ENCODE measurements around the gene RALA.

DNA sequence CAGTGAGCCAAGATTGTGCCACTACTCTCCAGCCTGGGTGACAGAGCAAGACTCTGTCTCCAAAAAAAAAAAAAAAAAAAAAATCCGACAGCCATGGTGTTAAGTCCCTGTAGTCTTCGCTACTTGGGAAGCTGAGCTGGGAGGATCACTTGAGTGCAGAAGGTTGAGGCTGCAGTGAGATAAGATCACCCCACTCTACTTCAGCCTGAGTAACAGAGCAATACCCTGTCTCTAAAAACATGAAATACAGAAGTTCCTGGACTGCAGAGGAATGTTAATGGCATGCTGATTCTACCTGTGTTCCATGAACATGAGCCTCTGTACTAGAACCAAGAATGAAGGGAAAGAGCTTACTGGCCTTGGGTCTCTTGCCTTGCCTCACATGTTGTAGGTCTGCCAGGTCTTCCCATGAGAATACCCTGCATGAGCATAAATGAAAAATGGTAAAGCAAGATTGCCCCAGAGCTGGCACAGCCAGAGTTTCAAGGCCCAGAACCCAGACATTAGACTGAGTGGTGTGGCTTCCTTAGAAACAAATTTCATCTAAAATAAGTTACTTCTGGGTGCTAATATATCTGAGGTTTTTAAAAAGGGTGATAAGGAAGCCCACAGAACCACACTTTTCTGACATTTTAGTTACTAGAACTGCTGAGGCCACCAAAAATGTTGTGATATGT lies 48.6 kb upstream of the RALA start:
- TF ChIP-seq YY1 (IDR thresholded peaks at IDR 0.05) (no peak), ZBTB33 (IDR thresholded peaks at IDR 0.05) (no peak)
- TF ChIP-seq, protein P1, sequence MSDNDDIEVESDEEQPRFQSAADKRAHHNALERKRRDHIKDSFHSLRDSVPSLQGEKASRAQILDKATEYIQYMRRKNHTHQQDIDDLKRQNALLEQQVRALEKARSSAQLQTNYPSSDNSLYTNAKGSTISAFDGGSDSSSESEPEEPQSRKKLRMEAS (IDR thresholded peaks at IDR 0.05) = no peak
- TF ChIP-seq, protein P2, sequence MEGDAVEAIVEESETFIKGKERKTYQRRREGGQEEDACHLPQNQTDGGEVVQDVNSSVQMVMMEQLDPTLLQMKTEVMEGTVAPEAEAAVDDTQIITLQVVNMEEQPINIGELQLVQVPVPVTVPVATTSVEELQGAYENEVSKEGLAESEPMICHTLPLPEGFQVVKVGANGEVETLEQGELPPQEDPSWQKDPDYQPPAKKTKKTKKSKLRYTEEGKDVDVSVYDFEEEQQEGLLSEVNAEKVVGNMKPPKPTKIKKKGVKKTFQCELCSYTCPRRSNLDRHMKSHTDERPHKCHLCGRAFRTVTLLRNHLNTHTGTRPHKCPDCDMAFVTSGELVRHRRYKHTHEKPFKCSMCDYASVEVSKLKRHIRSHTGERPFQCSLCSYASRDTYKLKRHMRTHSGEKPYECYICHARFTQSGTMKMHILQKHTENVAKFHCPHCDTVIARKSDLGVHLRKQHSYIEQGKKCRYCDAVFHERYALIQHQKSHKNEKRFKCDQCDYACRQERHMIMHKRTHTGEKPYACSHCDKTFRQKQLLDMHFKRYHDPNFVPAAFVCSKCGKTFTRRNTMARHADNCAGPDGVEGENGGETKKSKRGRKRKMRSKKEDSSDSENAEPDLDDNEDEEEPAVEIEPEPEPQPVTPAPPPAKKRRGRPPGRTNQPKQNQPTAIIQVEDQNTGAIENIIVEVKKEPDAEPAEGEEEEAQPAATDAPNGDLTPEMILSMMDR (IDR thresholded peaks at IDR 0.05; ENCODE audit: low read depth, low read length, missing input control) = no peak

Data from liver (tissue), 2 donors.